Gastroesophageal sphincter (tissue), 4 donors: Measurements from ENCODE around the gene ERBB4. TPM values are rescaled to one million over a fixed set of nuclear protein-coding genes. Genes with fewer than 3 reads are reported as not detected.
"Not testable (repeated sequence)": the region's sequence is repeated elsewhere in the genome, so short reads cannot be mapped to it uniquely, and the experiment has no call there.

Experiments
- ATAC-seq: fragments of 150-250 bp; one replicate; pipeline ENCODE4 v1.9.1; 2016; ENCODE audit warnings: mild to moderate bottlenecking, moderate library complexity
- H3K27ac ChIP-seq, 4 donors: fragments of 200-600 bp; sonication (generic) in 3 of 4; 1 replicate in 3 of 4; 2 replicates in 1 of 4; pipeline ENCODE4 v1.5.1; 2016 to 2019
- H3K27me3 ChIP-seq: fragments of 200-600 bp; sonication (generic); one replicate; pipeline ENCODE4 v1.5.1; 2019
- H3K36me3 ChIP-seq, 2 donors: fragments of 200-600 bp; sonication (generic); one replicate each; pipeline ENCODE4 v1.5.1; 2019; ENCODE audit warnings: control low read depth in 1 of 2
- H3K4me1 ChIP-seq, 3 donors: fragments of 200-600 bp; sonication (generic); 1 replicate in 2 of 3; 2 replicates in 1 of 3; pipeline ENCODE4 v1.5.1; 2016 to 2019; ENCODE audit warnings: control low read depth in 2 of 3
- H3K4me3 ChIP-seq, 2 donors: fragments of 200-600 bp; sonication (generic); one replicate each; pipeline ENCODE4 v1.5.1; 2019; ENCODE audit warnings: mild to moderate bottlenecking in 1 of 2, moderate library complexity in 1 of 2
- H3K9me3 ChIP-seq, 3 donors: fragments of 200-600 bp; sonication (generic); one replicate each; pipeline ENCODE4 v1.5.1; 2017 to 2019; ENCODE audit warnings: control low read depth in 2 of 3
- CTCF ChIP-seq, 4 experiments: fragments of 200-600 bp in 2 of 4; fragments of 450-650 bp in 2 of 4; sonication (generic) in 1 of 4; IDR thresholded peaks; one replicate each; pipeline ENCODE4 v1.5.1; 2017 to 2019; ENCODE audit warnings: antibody characterized with exemption in 4 of 4, mild to moderate bottlenecking in 2 of 4, moderate library complexity in 2 of 4
- EP300 ChIP-seq: sonication (generic); formaldehyde crosslinking; IDR thresholded peaks from one replicate; pipeline ENCODE4 v1.6.1; 2017; ENCODE audit warnings: antibody characterized with exemption, mild to moderate bottlenecking
- POLR2A ChIP-seq, 2 donors: fragments of 450-650 bp; IDR thresholded peaks; one replicate each; pipeline ENCODE4 v1.6.1; 2017; ENCODE audit warnings: antibody characterized with exemption in 2 of 2, mild to moderate bottlenecking in 2 of 2, moderate library complexity in 1 of 2
- POLR2AphosphoS5 ChIP-seq: sonication (generic); formaldehyde crosslinking; IDR thresholded peaks from one replicate; pipeline ENCODE4 v1.6.1; 2017; ENCODE audit warnings: antibody characterized with exemption
- WGBS, 2 donors: methylation state at CpG; one replicate each; pipeline ENCODE4 v1.1.5; 2018; ENCODE audit warnings: low coverage in 1 of 2; 5-methylcytosine and 5-hydroxymethylcytosine counted together
- total RNA-seq, 4 donors: library from RNA; depleted of rRNA; stranded (reverse); fragments of >200 nt; gene quantifications; one replicate each; pipeline ENCODE4 v1.1.0, GENCODE V29; 2016

The ERBB4 gene
- total RNA-seq, 4 donors from 2014 or later = 0.16 to 0.92 (median 0.50) TPM

- Histone ChIP-seq H3K9me3 (no peaks in the 10 kb centered on the region), H3K36me3 (no peaks in the 10 kb centered on the region), H3K4me1 (no peaks in the 10 kb centered on the region), H3K27me3 (peaks cover 5% of the 10 kb centered on the region), H3K4me3 (no peak overlapping the region), H3K27ac (no peak overlapping the region)
- no peak for TF ChIP-seq EP300
- TF ChIP-seq POLR2AphosphoS5 = no peak
- no peak for TF ChIP-seq POLR2A (IDR thresholded peaks at IDR 0.05)
- no peak for TF ChIP-seq CTCF (IDR thresholded peaks at IDR 0.05)
- 13 to 30% methylated on average over 1 of the region's 1 CpG for WGBS, 2 donors
- ATAC-seq = no peak
Observed at GRCh38 chr2:212242724-212243123, 295.9 kb downstream of the ERBB4 start.

GRCh38 chr2:212238152-212238551 is 300.4 kb downstream of the ERBB4 start:
- H3K27me3 ChIP-seq = peaks cover 10% of the 10 kb centered on the region
- not testable (repeated sequence) for ATAC-seq, H3K4me3 ChIP-seq, H3K9me3 ChIP-seq, H3K4me1 ChIP-seq, H3K27ac ChIP-seq, H3K36me3 ChIP-seq
- WGBS, 2 donors = 75 to 77% methylated on average over 3 of the region's 3 CpGs

GRCh38 chr2:212237350-212238095 is 301.1 kb downstream of the ERBB4 start:
- Histone ChIP-seq H3K4me1 (no peaks in the 10 kb centered on the region), H3K27me3 (peaks cover 10% of the 10 kb centered on the region), H3K4me3 (no peak overlapping the region), H3K9me3 (no peaks in the 10 kb centered on the region), H3K27ac (no peak overlapping the region), H3K36me3 (no peaks in the 10 kb centered on the region)
- no peak for ATAC-seq
- TF ChIP-seq CTCF (IDR thresholded peaks at IDR 0.05) (no peak), POLR2A (IDR thresholded peaks at IDR 0.05) (no peak), EP300 (no peak), POLR2AphosphoS5 (no peak)
- WGBS, 2 donors = 27 to 46% methylated on average over 4 to 6 of the region's 13 CpGs

GRCh38 chr2:212228743-212229171 is 309.8 kb downstream of the ERBB4 start:
- Histone ChIP-seq H3K4me1 (no peaks in the 10 kb centered on the region), H3K9me3 (no peaks in the 10 kb centered on the region), H3K27me3 (no peaks in the 10 kb centered on the region), H3K4me3 (no peak overlapping the region), H3K27ac (no peak overlapping the region), H3K36me3 (no peaks in the 10 kb centered on the region)
- 8 to 9% methylated on average over 2 of the region's 2 CpGs for WGBS, 2 donors
- TF ChIP-seq EP300 = no peak
- TF ChIP-seq CTCF (IDR thresholded peaks at IDR 0.05) = no peak
- TF ChIP-seq POLR2AphosphoS5 = no peak
- TF ChIP-seq POLR2A (IDR thresholded peaks at IDR 0.05) = no peak
- no peak for ATAC-seq

GRCh38 chr2:212227755-212228154 is 310.8 kb downstream of the ERBB4 start:
- Histone ChIP-seq H3K27ac (no peak overlapping the region), H3K4me3 (no peak overlapping the region), H3K36me3 (no peaks in the 10 kb centered on the region), H3K27me3 (no peaks in the 10 kb centered on the region), H3K9me3 (no peaks in the 10 kb centered on the region), H3K4me1 (no peaks in the 10 kb centered on the region)
- ATAC-seq = no peak
- no peak for TF ChIP-seq POLR2A (IDR thresholded peaks at IDR 0.05)
- TF ChIP-seq EP300 = no peak
- TF ChIP-seq POLR2AphosphoS5 = no peak
- TF ChIP-seq CTCF (IDR thresholded peaks at IDR 0.05) = no peak
- 26 to 37% methylated on average over 4 of the region's 4 CpGs for WGBS, 2 donors
